ENCODE results near the gene CLMP. TPM values are rescaled to one million over a fixed set of nuclear protein-coding genes. Genes with fewer than 3 reads are reported as not detected.

CLMP gene
- total and polyA plus RNA-seq, 4 donors, result 0.12 to 1.3 (median 0.35) TPM

- H3K9me3 ChIP-seq (ENCODE audit: control insufficient read depth in 4 of 4, low read length in 3 of 4), result no peaks in the 10 kb centered on the region
- no peak overlapping the region for H3K27ac ChIP-seq (ENCODE audit: low read depth in 1 of 2, low read length in 2 of 2)
- no peaks in the 10 kb centered on the region for H3K27me3 ChIP-seq (ENCODE audit: control insufficient read depth in 4 of 4, insufficient read depth in 4 of 4, low read length in 3 of 4)
- TF ChIP-seq EGR1 (IDR thresholded peaks at IDR 0.05; ENCODE audit: low read depth in 2 of 2) (no peak), CTCF (IDR thresholded peaks at IDR 0.05; ENCODE audit: low read depth, low read length, missing input control) (no peak), YY1 (IDR thresholded peaks at IDR 0.05) (no peak), NR2F2 (IDR thresholded peaks at IDR 0.05) (no peak), SP1 (IDR thresholded peaks at IDR 0.05) (no peak), HNF4A (conservative IDR thresholded peaks at IDR 0.05) (no peak), RAD21 (IDR thresholded peaks at IDR 0.05) (no peak), TAF1 (conservative IDR thresholded peaks at IDR 0.05) (no peak)
- TF ChIP-seq, protein P1, sequence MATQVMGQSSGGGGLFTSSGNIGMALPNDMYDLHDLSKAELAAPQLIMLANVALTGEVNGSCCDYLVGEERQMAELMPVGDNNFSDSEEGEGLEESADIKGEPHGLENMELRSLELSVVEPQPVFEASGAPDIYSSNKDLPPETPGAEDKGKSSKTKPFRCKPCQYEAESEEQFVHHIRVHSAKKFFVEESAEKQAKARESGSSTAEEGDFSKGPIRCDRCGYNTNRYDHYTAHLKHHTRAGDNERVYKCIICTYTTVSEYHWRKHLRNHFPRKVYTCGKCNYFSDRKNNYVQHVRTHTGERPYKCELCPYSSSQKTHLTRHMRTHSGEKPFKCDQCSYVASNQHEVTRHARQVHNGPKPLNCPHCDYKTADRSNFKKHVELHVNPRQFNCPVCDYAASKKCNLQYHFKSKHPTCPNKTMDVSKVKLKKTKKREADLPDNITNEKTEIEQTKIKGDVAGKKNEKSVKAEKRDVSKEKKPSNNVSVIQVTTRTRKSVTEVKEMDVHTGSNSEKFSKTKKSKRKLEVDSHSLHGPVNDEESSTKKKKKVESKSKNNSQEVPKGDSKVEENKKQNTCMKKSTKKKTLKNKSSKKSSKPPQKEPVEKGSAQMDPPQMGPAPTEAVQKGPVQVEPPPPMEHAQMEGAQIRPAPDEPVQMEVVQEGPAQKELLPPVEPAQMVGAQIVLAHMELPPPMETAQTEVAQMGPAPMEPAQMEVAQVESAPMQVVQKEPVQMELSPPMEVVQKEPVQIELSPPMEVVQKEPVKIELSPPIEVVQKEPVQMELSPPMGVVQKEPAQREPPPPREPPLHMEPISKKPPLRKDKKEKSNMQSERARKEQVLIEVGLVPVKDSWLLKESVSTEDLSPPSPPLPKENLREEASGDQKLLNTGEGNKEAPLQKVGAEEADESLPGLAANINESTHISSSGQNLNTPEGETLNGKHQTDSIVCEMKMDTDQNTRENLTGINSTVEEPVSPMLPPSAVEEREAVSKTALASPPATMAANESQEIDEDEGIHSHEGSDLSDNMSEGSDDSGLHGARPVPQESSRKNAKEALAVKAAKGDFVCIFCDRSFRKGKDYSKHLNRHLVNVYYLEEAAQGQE (IDR thresholded peaks at IDR 0.05), result no peak
- H3K4me1 ChIP-seq (ENCODE audit: control insufficient read depth in 4 of 4, insufficient read depth in 4 of 4, low read length in 3 of 4), result no peaks in the 10 kb centered on the region
- DNase-seq (ENCODE audit: low spot score), result no peak
- WGBS, result 85% methylated on average over 10 of the region's 10 CpGs
- no peak overlapping the region for H3K9ac ChIP-seq (ENCODE audit: low read depth in 1 of 2, low read length in 2 of 2)
- H3K4me3 ChIP-seq (ENCODE audit: low read depth in 1 of 3, low read length in 3 of 3), result no peak overlapping the region
- H3K36me3 ChIP-seq (ENCODE audit: control insufficient read depth in 4 of 4, insufficient read depth in 3 of 4, low read depth in 1 of 4, low read length in 3 of 4), result no peaks in the 10 kb centered on the region
These were observed 13.1 kb downstream of the CLMP start for GRCh38 chr11:123181767-123182500.

DNA sequence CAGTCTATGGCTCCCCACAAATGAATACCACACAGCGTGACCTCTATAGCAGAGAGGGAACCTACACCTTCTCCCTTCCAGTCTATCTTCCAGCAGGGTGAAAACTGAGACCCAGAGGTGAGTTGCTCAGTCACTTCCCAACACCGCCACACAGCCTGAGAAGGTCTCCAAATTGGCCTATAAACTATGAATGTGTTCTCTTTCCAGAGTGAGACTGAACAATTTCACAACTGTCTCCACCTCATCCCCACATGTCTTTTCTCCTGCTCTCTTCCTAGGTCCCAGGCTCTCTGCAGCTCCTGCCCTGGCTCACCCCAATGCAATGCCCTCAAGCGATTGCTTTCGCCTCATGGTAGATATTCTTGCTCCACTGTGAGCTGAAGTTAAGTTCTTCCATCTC is 14.0 kb downstream of the CLMP start:
- Histone ChIP-seq H3K9me3 (ENCODE audit: control insufficient read depth in 4 of 4, low read length in 3 of 4) (no peaks in the 10 kb centered on the region), H3K36me3 (ENCODE audit: control insufficient read depth in 4 of 4, insufficient read depth in 3 of 4, low read depth in 1 of 4, low read length in 3 of 4) (no peaks in the 10 kb centered on the region), H3K27ac (ENCODE audit: low read depth in 1 of 2, low read length in 2 of 2) (no peak overlapping the region), H3K4me1 (ENCODE audit: control insufficient read depth in 4 of 4, insufficient read depth in 4 of 4, low read length in 3 of 4) (no peaks in the 10 kb centered on the region), H3K27me3 (ENCODE audit: control insufficient read depth in 4 of 4, insufficient read depth in 4 of 4, low read length in 3 of 4) (no peaks in the 10 kb centered on the region), H3K4me3 (ENCODE audit: low read depth in 1 of 3, low read length in 3 of 3) (no peak overlapping the region), H3K9ac (ENCODE audit: low read depth in 1 of 2, low read length in 2 of 2) (no peak overlapping the region)
- WGBS, result 97% methylated on average over 4 of the region's 4 CpGs
- DNase-seq (ENCODE audit: low spot score), result no peak
- no peak for TF ChIP-seq SP1 (IDR thresholded peaks at IDR 0.05)
- no peak for TF ChIP-seq CTCF (IDR thresholded peaks at IDR 0.05; ENCODE audit: low read depth, low read length, missing input control)
- no peak for TF ChIP-seq EGR1 (IDR thresholded peaks at IDR 0.05; ENCODE audit: low read depth in 2 of 2)
- no peak for TF ChIP-seq FOXA1 (IDR thresholded peaks at IDR 0.05)
- no peak for TF ChIP-seq RXRA (IDR thresholded peaks at IDR 0.05)
- TF ChIP-seq ZBTB33 (IDR thresholded peaks at IDR 0.05), result no peak
- TF ChIP-seq YY1 (IDR thresholded peaks at IDR 0.05), result no peak
- TF ChIP-seq, protein P2, sequence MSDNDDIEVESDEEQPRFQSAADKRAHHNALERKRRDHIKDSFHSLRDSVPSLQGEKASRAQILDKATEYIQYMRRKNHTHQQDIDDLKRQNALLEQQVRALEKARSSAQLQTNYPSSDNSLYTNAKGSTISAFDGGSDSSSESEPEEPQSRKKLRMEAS (IDR thresholded peaks at IDR 0.05), result no peak
- no peak for TF ChIP-seq RAD21 (IDR thresholded peaks at IDR 0.05)
- TF ChIP-seq, protein P1 (IDR thresholded peaks at IDR 0.05), result no peak
- no peak for TF ChIP-seq FOXA2 (IDR thresholded peaks at IDR 0.05)
- no peak for TF ChIP-seq HNF4A (conservative IDR thresholded peaks at IDR 0.05)
- TF ChIP-seq NR2F2 (IDR thresholded peaks at IDR 0.05), result no peak
- no peak for TF ChIP-seq GABPA (IDR thresholded peaks at IDR 0.05 in 1 of 2, conservative IDR thresholded peaks at IDR 0.05 in 1 of 2)
- TF ChIP-seq HNF4G (IDR thresholded peaks at IDR 0.05), result no peak
- TF ChIP-seq, protein P3, sequence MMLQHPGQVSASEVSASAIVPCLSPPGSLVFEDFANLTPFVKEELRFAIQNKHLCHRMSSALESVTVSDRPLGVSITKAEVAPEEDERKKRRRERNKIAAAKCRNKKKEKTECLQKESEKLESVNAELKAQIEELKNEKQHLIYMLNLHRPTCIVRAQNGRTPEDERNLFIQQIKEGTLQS (IDR thresholded peaks at IDR 0.05), result no peak
